GM19035 (cell line): ENCODE data around the gene NHERF1.

ENCODE experiments used
- ATAC-seq: cut with Tn5 transposase; IDR thresholded peaks from one replicate; pipeline ENCODE4 v1.9.1; 2021; ENCODE audit not compliant: unreplicated experiment

NHERF1 gene

GRCh38 chr17:74748279-74748528 lies 224 bp upstream of the NHERF1 start:
- ATAC-seq: no peak

- ATAC-seq: peak; percentile 14
These were observed 1.0 kb downstream of the NHERF1 start for GRCh38 chr17:74749279-74750038.

GRCh38 chr17:74750039-74750326 lies 1.6 kb downstream of the NHERF1 start:
- ATAC-seq: no peak

- ATAC-seq: no peak
These were observed 2.1 kb downstream of the NHERF1 start for GRCh38 chr17:74750327-74751069.

GRCh38 chr17:74752415-74752814 lies 4.0 kb downstream of the NHERF1 start:
- ATAC-seq: no peak

GRCh38 chr17:74752822-74753401 lies 4.5 kb downstream of the NHERF1 start:
- ATAC-seq: no peak

- no peak for ATAC-seq
These were observed 6.4 kb downstream of the NHERF1 start for GRCh38 chr17:74754832-74755231.

- ATAC-seq: no peak
These were observed 7.1 kb downstream of the NHERF1 start for GRCh38 chr17:74755533-74755932.

GRCh38 chr17:74756891-74757290 lies 8.5 kb downstream of the NHERF1 start:
- ATAC-seq: no peak

- no peak for ATAC-seq
These were observed 9.1 kb downstream of the NHERF1 start for GRCh38 chr17:74757502-74757901.

- ATAC-seq: no peak
These were observed 9.8 kb downstream of the NHERF1 start for GRCh38 chr17:74757931-74758847.

- ATAC-seq: no peak
These were observed 10.4 kb downstream of the NHERF1 start for GRCh38 chr17:74758848-74759168.

- ATAC-seq: no peak
These were observed 10.9 kb downstream of the NHERF1 start for GRCh38 chr17:74759243-74759801.

GRCh38 chr17:74759941-74760340 lies 11.5 kb downstream of the NHERF1 start:
- no peak for ATAC-seq

- no peak for ATAC-seq
These were observed 12.1 kb downstream of the NHERF1 start for GRCh38 chr17:74760404-74761105.

GRCh38 chr17:74761419-74761818 lies 13.0 kb downstream of the NHERF1 start:
- ATAC-seq: no peak

- no peak for ATAC-seq
These were observed 13.5 kb downstream of the NHERF1 start for GRCh38 chr17:74761931-74762330.

GRCh38 chr17:74763565-74764387 lies 15.3 kb downstream of the NHERF1 start:
- ATAC-seq: no peak

- ATAC-seq: no peak
These were observed 16.4 kb downstream of the NHERF1 start for GRCh38 chr17:74764751-74765286.

GRCh38 chr17:74766413-74766812 lies 18.0 kb downstream of the NHERF1 start:
- no peak for ATAC-seq
